GM23248 (cell line): Measurements from ENCODE around the gene MATR3. TPM values are rescaled to one million over a fixed set of nuclear protein-coding genes. Genes with fewer than 3 reads are reported as not detected.
"Not testable (repeated sequence)": the region's sequence is repeated elsewhere in the genome, so short reads cannot be mapped to it uniquely, and the experiment has no call there.

Source experiments
- DNase-seq: peaks from one replicate; pipeline ENCODE4 v3.0.0-alpha.2; 2015
- H2AFZ ChIP-seq: fragments of 200-600 bp; sonication (generic); 2 replicates; pipeline ENCODE4 v1.6.1; 2016; ENCODE audit warnings: antibody characterized with exemption
- H3F3A ChIP-seq: fragments of 200-600 bp; sonication (generic); 2 replicates; pipeline ENCODE4 v1.6.1; 2016; ENCODE audit warnings: mild to moderate bottlenecking, antibody characterized with exemption, mixed run types; ENCODE audit not compliant: insufficient read depth
- H3K27ac ChIP-seq: fragments of 200-600 bp; sonication (generic); 2 replicates; pipeline ENCODE4 v1.5.1; 2016; ENCODE audit warnings: mild to moderate bottlenecking
- H3K27me3 ChIP-seq: fragments of 200-600 bp; sonication (generic); replicated peaks from 2 replicates; pipeline ENCODE4 v1.6.1; 2016; ENCODE audit warnings: mild to moderate bottlenecking; ENCODE audit not compliant: insufficient read depth
- H3K36me3 ChIP-seq: fragments of 200-600 bp; sonication (generic); 2 replicates; pipeline ENCODE4 v1.6.1; 2016; ENCODE audit warnings: low read depth, mild to moderate bottlenecking
- H3K4me1 ChIP-seq: fragments of 200-600 bp; sonication (generic); 2 replicates; pipeline ENCODE4 v1.6.1; 2016; ENCODE audit warnings: mild to moderate bottlenecking; ENCODE audit not compliant: insufficient read depth
- H3K4me2 ChIP-seq: fragments of 200-600 bp; sonication (generic); one replicate; pipeline ENCODE4 v1.6.1; 2016; ENCODE audit warnings: mild to moderate bottlenecking; ENCODE audit not compliant: unreplicated experiment
- H3K4me3 ChIP-seq: fragments of 200-600 bp; sonication (generic); 2 replicates; pipeline ENCODE4 v1.5.1; 2016; ENCODE audit warnings: mild to moderate bottlenecking
- H3K79me2 ChIP-seq: fragments of 200-600 bp; sonication (generic); 2 replicates; pipeline ENCODE4 v1.6.1; 2016; ENCODE audit warnings: mild to moderate bottlenecking; ENCODE audit not compliant: insufficient read depth
- H3K9ac ChIP-seq: fragments of 200-600 bp; sonication (generic); 2 replicates; pipeline ENCODE4 v1.6.1; 2016; ENCODE audit warnings: mild to moderate bottlenecking
- H3K9me2 ChIP-seq: fragments of 200-600 bp; sonication (generic); 2 replicates; pipeline ENCODE4 v1.6.1; 2016; ENCODE audit warnings: mixed run types, mild to moderate bottlenecking, moderate library complexity; ENCODE audit not compliant: insufficient read depth
- H3K9me3 ChIP-seq: fragments of 200-600 bp; sonication (generic); one replicate; pipeline ENCODE4 v1.6.1; 2017; ENCODE audit warnings: low read depth
- H4K20me1 ChIP-seq: fragments of 200-600 bp; sonication (generic); 2 replicates; pipeline ENCODE4 v1.6.0; 2016; ENCODE audit not compliant: insufficient read depth
- EZH2 ChIP-seq: fragments of 200-600 bp; sonication (generic); IDR thresholded peaks from 2 replicates; pipeline ENCODE4 v1.6.1; 2018; ENCODE audit warnings: antibody characterized with exemption, mild to moderate bottlenecking; ENCODE audit not compliant: insufficient read depth, poor library complexity, severe bottlenecking
- EZH2phosphoT487 ChIP-seq: fragments of 200-600 bp; sonication (generic); IDR thresholded peaks from 2 replicates; pipeline ENCODE4 v1.6.1; 2018; ENCODE audit warnings: antibody characterized with exemption, moderate library complexity, mild to moderate bottlenecking, low read depth; ENCODE audit not compliant: insufficient read depth
- WGBS, 2 experiments: methylation state at CpG; one replicate each; pipeline ENCODE4 v1.1.6; 2015 to 2017; ENCODE audit warnings: low lambda C conversion rate in 2 of 2, low coverage in 1 of 2; ENCODE audit errors: missing lambda C conversion rate in 2 of 2; 5-methylcytosine and 5-hydroxymethylcytosine counted together
- in situ Hi-C: fragments of 300-500 bp; cut with MboI; formaldehyde crosslinking; loops from 2 replicates; pipeline ENCODE4 v1.15.0; 2020
- polyA plus RNA-seq: library from polyadenylated mRNA; unstranded; fragments of >200 nt; fragmentation: Nextera tagmentation; extraction: Ambion mirVana; gene quantifications from 2 replicates; pipeline ENCODE4 v1.2.1, GENCODE V29; 2016
- total RNA-seq: library from RNA; depleted of rRNA; stranded (reverse); fragments of >200 nt; shearing (Covaris generic); gene quantifications from 2 replicates; pipeline ENCODE4 v1.2.3, GENCODE V29; 2014

Gene MATR3
- total and polyA plus RNA-seq, 2 experiments from 2014 or later, result 198 to 215 TPM

DNA sequence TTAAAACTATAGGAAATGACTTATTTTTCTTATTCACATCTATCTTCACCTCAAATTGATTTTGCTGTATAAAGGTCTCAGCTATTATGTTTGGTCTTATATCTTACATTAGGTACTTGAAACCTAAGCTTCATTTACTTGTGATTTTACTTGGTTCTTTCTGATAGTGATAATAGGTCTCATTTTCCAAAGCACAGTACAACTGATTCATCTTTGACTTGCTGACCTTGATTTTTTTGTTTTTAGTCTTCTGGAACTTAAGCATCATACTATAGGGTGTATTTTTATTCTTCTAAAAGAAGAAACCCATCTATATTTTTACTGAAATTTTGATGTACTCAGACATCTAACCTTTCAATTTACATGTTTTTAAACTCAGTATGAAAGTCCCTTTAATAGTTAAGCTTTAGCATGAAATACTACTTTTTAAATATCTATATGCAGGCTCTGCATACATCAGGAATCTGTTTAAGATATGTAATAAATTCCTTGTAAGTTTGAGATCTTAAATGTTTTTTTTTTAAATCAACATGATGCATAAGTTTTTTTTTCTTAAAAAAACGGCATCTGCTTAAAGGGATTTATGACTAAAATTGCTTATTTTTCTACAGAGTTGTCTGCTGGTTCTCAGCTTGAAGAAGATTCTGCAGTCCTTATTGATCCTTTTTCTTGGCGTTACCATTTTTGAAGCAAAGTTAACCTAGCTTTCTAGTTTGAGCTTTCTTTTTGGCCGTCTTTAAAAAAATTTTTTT lies 13.3 kb downstream of the MATR3 start:
- H2AFZ ChIP-seq, result no peak overlapping the region
- H3K79me2 ChIP-seq, result peaks cover 100% of the 10 kb centered on the region
- H4K20me1 ChIP-seq, result peaks cover 79% of the 10 kb centered on the region
- WGBS, 2 experiments, result 66 to 71% methylated on average over 3 of the region's 3 CpGs
- no peak overlapping the region for H3K4me2 ChIP-seq
- TF ChIP-seq EZH2 (no peak), EZH2phosphoT487 (no peak)
- no peaks in the 10 kb centered on the region for H3K9me2 ChIP-seq
- no peaks in the 10 kb centered on the region for H3K36me3 ChIP-seq
- H3K27ac ChIP-seq, result no peak overlapping the region
- H3K9ac ChIP-seq, result no peak overlapping the region
- no peak for DNase-seq
- peaks cover 34% of the 10 kb centered on the region; the same call in 1 of the 2 replicates for H3F3A ChIP-seq
- H3K4me3 ChIP-seq, result no peak overlapping the region
- in situ Hi-C loops, result no loop called here
- H3K4me1 ChIP-seq, result peaks cover 60% of the 10 kb centered on the region
- H3K27me3 ChIP-seq, result no peaks in the 10 kb centered on the region
- no peaks in the 10 kb centered on the region for H3K9me3 ChIP-seq

- no peak overlapping the region for H3K27ac ChIP-seq
- H3F3A ChIP-seq, result peaks cover 37% of the 10 kb centered on the region; the same call in 1 of the 2 replicates
- no peak overlapping the region for H3K9ac ChIP-seq
- H2AFZ ChIP-seq, result no peak overlapping the region
- peaks cover 100% of the 10 kb centered on the region for H3K79me2 ChIP-seq
- no peaks in the 10 kb centered on the region for H3K27me3 ChIP-seq
- no peak for DNase-seq
- no peaks in the 10 kb centered on the region for H3K9me3 ChIP-seq
- H3K4me1 ChIP-seq, result peaks cover 51% of the 10 kb centered on the region
- H3K4me2 ChIP-seq, result no peak overlapping the region
- peaks cover 78% of the 10 kb centered on the region for H4K20me1 ChIP-seq
- no peak overlapping the region for H3K4me3 ChIP-seq
- in situ Hi-C loops, result no loop called here
- no peaks in the 10 kb centered on the region for H3K36me3 ChIP-seq
- no peaks in the 10 kb centered on the region for H3K9me2 ChIP-seq
- TF ChIP-seq EZH2, result no peak
- TF ChIP-seq EZH2phosphoT487, result no peak
Observed at GRCh38 chr5:139308797-139309196, 15.3 kb downstream of the MATR3 start.

DNA sequence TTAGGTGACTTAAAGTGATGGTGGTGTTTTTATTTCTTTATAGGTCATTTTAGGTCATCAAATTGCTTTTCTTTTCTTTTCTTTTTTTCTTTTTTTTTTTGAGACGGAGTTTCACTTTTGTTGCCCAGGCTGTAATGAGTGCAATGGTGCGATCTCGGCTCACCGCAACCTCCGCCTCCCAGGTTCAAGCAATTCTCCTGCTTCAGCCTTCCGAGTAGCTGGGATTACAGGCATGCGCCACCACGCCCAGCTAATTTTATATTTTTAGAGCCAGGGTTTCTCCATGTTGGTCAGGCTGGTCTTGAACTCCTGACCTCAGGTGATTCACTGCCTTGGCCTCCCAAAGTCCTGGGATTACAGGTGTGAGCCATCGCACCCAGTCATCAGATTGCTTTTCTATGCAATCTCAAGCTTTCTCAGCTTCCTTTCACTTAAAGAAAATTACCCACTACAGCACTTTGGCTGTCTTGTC lies 17.2 kb downstream of the MATR3 start:
- H2AFZ ChIP-seq, in situ Hi-C loops, H3K4me2 ChIP-seq, H3K36me3 ChIP-seq, H3K9me3 ChIP-seq, H3K9me2 ChIP-seq, H3K9ac ChIP-seq, H3K4me3 ChIP-seq, H3K27me3 ChIP-seq: not testable (repeated sequence)
- Histone ChIP-seq H3K4me1 (peaks cover 37% of the 10 kb centered on the region), H3K27ac (0 out of 2 replicates have a peak overlapping the region, but pooled peaks have one; percentile 1), H4K20me1 (peaks cover 69% of the 10 kb centered on the region), H3K79me2 (peaks cover 100% of the 10 kb centered on the region), H3F3A (peaks cover 32% of the 10 kb centered on the region; the same call in 1 of the 2 replicates)
- WGBS, 2 experiments, result 90 to 92% methylated on average over 9 of the region's 9 CpGs
- peak; percentile 28 for DNase-seq

DNA sequence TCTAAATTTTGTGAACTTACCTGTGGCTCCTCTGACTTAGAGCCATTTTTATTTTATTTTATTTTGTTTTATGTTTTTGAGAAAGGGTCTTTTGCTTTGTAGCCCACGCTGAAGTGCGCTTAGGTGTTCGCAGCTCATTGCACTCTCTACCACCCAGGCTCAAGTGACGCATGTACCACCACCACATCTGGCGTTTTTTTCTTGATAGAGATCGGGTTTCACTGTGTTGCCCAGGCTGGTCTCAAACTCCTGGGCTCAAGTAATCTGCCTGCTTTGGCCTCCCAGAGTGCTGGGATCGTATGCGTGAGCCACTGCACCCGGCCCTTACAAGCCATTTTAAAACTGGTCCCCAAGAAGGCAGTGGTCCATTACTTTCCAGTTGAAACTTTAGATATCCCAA lies 18.5 kb downstream of the MATR3 start:
- 87 to 90% methylated on average over 9 of the region's 9 CpGs for WGBS, 2 experiments
- peaks cover 13% of the 10 kb centered on the region for H3K36me3 ChIP-seq

More for the DNA sequence above, 18.5 kb downstream of the MATR3 start:
- Histone ChIP-seq H3K4me3 (no peak overlapping the region), H3K9me2 (no peaks in the 10 kb centered on the region), H4K20me1 (peaks cover 56% of the 10 kb centered on the region), H3K9me3 (no peaks in the 10 kb centered on the region), H3K79me2 (peaks cover 100% of the 10 kb centered on the region), H2AFZ (no peak overlapping the region), H3F3A (peaks cover 20% of the 10 kb centered on the region; the same call in 1 of the 2 replicates), H3K27me3 (no peaks in the 10 kb centered on the region), H3K27ac (no peak overlapping the region), H3K4me2 (no peak overlapping the region), H3K9ac (no peak overlapping the region), H3K4me1 (peaks cover 23% of the 10 kb centered on the region)
- DNase-seq, result no peak
- no peak for TF ChIP-seq EZH2
- no peak for TF ChIP-seq EZH2phosphoT487
- in situ Hi-C loops, result no loop called here
